ENCODE data around the gene CREB3. TPM values are rescaled to one million over a fixed set of nuclear protein-coding genes. Genes with fewer than 3 reads are reported as not detected.

Gene CREB3
- total RNA-seq, 1 donor from 2014 or later: 29.2 TPM

DNA sequence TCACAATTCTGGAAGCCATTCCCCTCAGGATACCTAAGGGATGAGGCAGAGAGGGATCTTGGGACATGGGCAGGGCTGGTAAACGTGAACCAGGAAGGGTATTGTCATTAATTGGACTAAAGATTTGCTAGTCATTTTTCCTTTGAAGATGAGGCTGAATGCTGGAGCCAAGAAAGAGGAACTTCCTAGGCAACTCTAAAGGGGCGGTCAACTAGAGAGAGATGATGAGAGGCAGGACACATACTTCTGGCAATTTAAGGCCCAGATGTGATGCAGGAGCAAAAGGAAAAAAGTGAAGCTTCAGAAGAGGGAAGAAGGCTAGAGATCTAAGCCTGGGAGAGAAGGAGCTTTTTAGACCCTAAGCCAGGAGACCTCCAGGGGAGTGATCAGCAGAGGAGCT lies 11.0 kb downstream of the CREB3 start:
- Mint-ChIP-seq H3K4me1 (ENCODE audit: unreplicated experiment) (peaks cover 44% of the 10 kb centered on the region), H3K9me3 (ENCODE audit: unreplicated experiment) (no peaks in the 10 kb centered on the region), H3K27ac (ENCODE audit: unreplicated experiment) (no peak overlapping the region), H3K4me3 (ENCODE audit: unreplicated experiment) (peak overlapping the region; percentile 49), H3K36me3 (ENCODE audit: low read depth, unreplicated experiment) (peaks cover 68% of the 10 kb centered on the region), H3K27me3 (ENCODE audit: unreplicated experiment) (peaks cover 6% of the 10 kb centered on the region)
- no peak for DNase-seq (ENCODE audit: low spot score)
- TF ChIP-seq, protein P1, sequence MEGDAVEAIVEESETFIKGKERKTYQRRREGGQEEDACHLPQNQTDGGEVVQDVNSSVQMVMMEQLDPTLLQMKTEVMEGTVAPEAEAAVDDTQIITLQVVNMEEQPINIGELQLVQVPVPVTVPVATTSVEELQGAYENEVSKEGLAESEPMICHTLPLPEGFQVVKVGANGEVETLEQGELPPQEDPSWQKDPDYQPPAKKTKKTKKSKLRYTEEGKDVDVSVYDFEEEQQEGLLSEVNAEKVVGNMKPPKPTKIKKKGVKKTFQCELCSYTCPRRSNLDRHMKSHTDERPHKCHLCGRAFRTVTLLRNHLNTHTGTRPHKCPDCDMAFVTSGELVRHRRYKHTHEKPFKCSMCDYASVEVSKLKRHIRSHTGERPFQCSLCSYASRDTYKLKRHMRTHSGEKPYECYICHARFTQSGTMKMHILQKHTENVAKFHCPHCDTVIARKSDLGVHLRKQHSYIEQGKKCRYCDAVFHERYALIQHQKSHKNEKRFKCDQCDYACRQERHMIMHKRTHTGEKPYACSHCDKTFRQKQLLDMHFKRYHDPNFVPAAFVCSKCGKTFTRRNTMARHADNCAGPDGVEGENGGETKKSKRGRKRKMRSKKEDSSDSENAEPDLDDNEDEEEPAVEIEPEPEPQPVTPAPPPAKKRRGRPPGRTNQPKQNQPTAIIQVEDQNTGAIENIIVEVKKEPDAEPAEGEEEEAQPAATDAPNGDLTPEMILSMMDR (IDR thresholded peaks at IDR 0.05; ENCODE audit: unreplicated experiment): no peak

DNA sequence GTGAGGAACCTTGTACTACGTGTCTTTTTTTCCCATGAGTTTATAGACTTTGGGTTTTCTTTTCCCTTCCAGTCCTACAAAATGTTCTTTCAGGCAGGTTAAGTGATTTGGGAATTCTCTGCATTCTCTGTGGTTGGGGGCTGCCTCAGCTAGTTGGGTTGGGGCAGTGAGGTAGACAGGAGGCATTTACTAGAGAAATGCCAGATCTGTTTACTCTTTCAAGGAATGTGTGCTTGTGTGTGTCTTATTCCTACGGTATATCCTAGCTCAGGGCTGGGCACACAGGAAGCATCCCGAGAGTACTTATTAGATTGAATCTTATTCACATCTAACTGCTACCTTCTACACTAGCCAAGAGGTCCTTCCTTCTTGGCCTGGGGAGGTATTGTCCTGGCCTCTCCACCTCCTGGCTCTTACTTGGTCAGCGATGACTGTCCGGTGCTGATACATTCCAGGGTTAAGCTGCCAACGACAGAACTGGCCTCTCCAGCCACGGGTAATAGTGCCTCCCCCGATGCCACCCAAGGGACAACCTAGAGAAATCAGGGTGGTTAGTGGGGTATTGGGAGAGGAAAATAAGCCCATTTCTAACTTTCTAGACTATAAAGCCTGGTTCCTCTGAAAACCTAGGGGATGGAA lies 11.5 kb downstream of the CREB3 start:
- Mint-ChIP-seq H3K36me3 (ENCODE audit: low read depth, unreplicated experiment) (peaks cover 62% of the 10 kb centered on the region), H3K4me3 (ENCODE audit: unreplicated experiment) (peak overlapping the region; percentile 77), H3K9me3 (ENCODE audit: unreplicated experiment) (no peaks in the 10 kb centered on the region), H3K4me1 (ENCODE audit: unreplicated experiment) (peaks cover 44% of the 10 kb centered on the region), H3K27me3 (ENCODE audit: unreplicated experiment) (peaks cover 6% of the 10 kb centered on the region), H3K27ac (ENCODE audit: unreplicated experiment) (no peak overlapping the region)
- TF ChIP-seq, protein P1 (IDR thresholded peaks at IDR 0.05; ENCODE audit: unreplicated experiment): no peak
- DNase-seq (ENCODE audit: low spot score): no peak

DNA sequence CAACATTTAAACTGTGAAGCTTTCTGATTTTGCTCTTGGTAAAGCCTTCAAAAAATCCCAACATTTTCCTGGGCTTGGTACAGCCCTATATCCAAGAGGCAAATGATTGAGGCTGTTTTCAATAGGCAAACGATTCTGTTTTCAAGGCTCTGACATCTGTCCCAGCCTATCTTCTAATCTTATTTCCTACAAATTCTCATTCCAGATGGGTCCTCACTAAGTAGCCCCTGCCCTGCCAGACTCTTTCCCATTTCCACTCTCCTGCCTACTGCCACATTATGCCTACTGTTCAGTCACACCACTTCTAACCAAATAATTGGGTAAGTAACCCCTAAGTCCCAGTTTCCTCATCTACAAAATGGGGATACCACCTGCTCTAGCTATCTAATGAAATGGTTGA lies 13.1 kb downstream of the CREB3 start:
- Mint-ChIP-seq H3K9me3 (ENCODE audit: unreplicated experiment) (no peaks in the 10 kb centered on the region), H3K27me3 (ENCODE audit: unreplicated experiment) (peaks cover 6% of the 10 kb centered on the region), H3K4me3 (ENCODE audit: unreplicated experiment) (peak overlapping the region; percentile 96), H3K36me3 (ENCODE audit: low read depth, unreplicated experiment) (peaks cover 53% of the 10 kb centered on the region), H3K4me1 (ENCODE audit: unreplicated experiment) (peaks cover 55% of the 10 kb centered on the region), H3K27ac (ENCODE audit: unreplicated experiment) (no peak overlapping the region)
- no peak for DNase-seq (ENCODE audit: low spot score)
- TF ChIP-seq, protein P1 (IDR thresholded peaks at IDR 0.05; ENCODE audit: unreplicated experiment): no peak

GRCh38 chr9:35746583-35746982 lies 14.1 kb downstream of the CREB3 start:
- H3K27ac Mint-ChIP-seq (ENCODE audit: unreplicated experiment): peak overlapping the region; percentile 48
- peaks cover 4% of the 10 kb centered on the region for H3K27me3 Mint-ChIP-seq (ENCODE audit: unreplicated experiment)
- H3K36me3 Mint-ChIP-seq (ENCODE audit: low read depth, unreplicated experiment): peaks cover 51% of the 10 kb centered on the region
- H3K4me1 Mint-ChIP-seq (ENCODE audit: unreplicated experiment): peaks cover 65% of the 10 kb centered on the region
- TF ChIP-seq, protein P1 (IDR thresholded peaks at IDR 0.05; ENCODE audit: unreplicated experiment): no peak
- H3K9me3 Mint-ChIP-seq (ENCODE audit: unreplicated experiment): no peaks in the 10 kb centered on the region
- no peak for DNase-seq (ENCODE audit: low spot score)
- H3K4me3 Mint-ChIP-seq (ENCODE audit: unreplicated experiment): peak overlapping the region; percentile 96

GRCh38 chr9:35748242-35748857 lies 15.9 kb downstream of the CREB3 start:
- H3K36me3 Mint-ChIP-seq (ENCODE audit: low read depth, unreplicated experiment): peaks cover 49% of the 10 kb centered on the region
- peaks cover 3% of the 10 kb centered on the region for H3K27me3 Mint-ChIP-seq (ENCODE audit: unreplicated experiment)
- DNase-seq (ENCODE audit: low spot score): no peak
- H3K9me3 Mint-ChIP-seq (ENCODE audit: unreplicated experiment): no peaks in the 10 kb centered on the region
- TF ChIP-seq, protein P1 (IDR thresholded peaks at IDR 0.05; ENCODE audit: unreplicated experiment): no peak
- H3K4me1 Mint-ChIP-seq (ENCODE audit: unreplicated experiment): peaks cover 71% of the 10 kb centered on the region
- peak overlapping the region; percentile 84 for H3K27ac Mint-ChIP-seq (ENCODE audit: unreplicated experiment)
- peak overlapping the region; percentile 96 for H3K4me3 Mint-ChIP-seq (ENCODE audit: unreplicated experiment)

Measured in endothelial cell (in vitro differentiated cells).